MM.1S (cell line): ENCODE data around the gene PLCH1.

Experiments
- EZH2 ChIP-seq: fragments of 300-600 bp; sonication (generic); optimal IDR thresholded peaks from 2 replicates; pipeline ENCODE3; 2017; ENCODE audit warnings: low read depth, mild to moderate bottlenecking, antibody characterized with exemption, low read length, mixed read lengths
- EZH2phosphoT487 ChIP-seq: fragments of 300-600 bp; sonication (generic); IDR thresholded peaks from 2 replicates; pipeline ENCODE4 v1.6.1; 2018; ENCODE audit warnings: antibody characterized with exemption, low read length
- TF ChIP-seq, protein P1 (sequence below): fragments of 300-600 bp; sonication (generic); IDR thresholded peaks from 2 replicates; pipeline ENCODE4 v1.5.1; 2016; ENCODE audit warnings: antibody characterized with exemption, low read length, mixed read lengths

DNA sequence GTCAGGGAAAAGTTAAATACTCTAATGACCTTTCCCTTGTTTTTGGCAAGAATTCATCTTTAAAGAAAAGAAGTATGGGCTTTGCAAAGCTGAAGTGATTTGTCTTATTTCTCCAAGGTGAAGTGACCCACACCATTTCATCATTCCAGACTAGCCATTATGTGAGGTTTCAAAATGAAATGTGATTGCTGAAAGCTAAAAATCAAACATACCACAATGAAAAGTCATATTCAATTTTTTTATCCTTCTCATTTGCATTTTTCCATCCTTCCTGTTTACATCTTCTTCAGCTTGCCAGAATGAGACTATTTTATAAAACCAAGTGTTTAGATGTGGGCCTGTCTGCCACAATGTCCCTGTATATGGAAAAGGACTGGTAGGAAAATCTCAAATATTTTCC is 309.1 kb downstream of the PLCH1 start:
- TF ChIP-seq, protein P1, sequence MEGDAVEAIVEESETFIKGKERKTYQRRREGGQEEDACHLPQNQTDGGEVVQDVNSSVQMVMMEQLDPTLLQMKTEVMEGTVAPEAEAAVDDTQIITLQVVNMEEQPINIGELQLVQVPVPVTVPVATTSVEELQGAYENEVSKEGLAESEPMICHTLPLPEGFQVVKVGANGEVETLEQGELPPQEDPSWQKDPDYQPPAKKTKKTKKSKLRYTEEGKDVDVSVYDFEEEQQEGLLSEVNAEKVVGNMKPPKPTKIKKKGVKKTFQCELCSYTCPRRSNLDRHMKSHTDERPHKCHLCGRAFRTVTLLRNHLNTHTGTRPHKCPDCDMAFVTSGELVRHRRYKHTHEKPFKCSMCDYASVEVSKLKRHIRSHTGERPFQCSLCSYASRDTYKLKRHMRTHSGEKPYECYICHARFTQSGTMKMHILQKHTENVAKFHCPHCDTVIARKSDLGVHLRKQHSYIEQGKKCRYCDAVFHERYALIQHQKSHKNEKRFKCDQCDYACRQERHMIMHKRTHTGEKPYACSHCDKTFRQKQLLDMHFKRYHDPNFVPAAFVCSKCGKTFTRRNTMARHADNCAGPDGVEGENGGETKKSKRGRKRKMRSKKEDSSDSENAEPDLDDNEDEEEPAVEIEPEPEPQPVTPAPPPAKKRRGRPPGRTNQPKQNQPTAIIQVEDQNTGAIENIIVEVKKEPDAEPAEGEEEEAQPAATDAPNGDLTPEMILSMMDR = no peak
- TF ChIP-seq EZH2 = no peak
- no peak for TF ChIP-seq EZH2phosphoT487
